ENCODE data around the gene RNF224.

The RNF224 gene

GRCh38 chr9:137226338-137227053 is 806 bp upstream of the RNF224 start:
- Histone ChIP-seq H3K9ac (ENCODE audit: insufficient read length) (no peak overlapping the region), H3K36me3 (ENCODE audit: insufficient read depth, low read length) (no peaks in the 10 kb centered on the region), H3K4me3 (no peak overlapping the region), H3K9me3 (ENCODE audit: low read depth, low read length) (no peaks in the 10 kb centered on the region), H3K27ac (no peak overlapping the region)
- no peak for DNase-seq (ENCODE audit: low read depth, low spot score)
- TF ChIP-seq FOXP2 (optimal IDR thresholded peaks at IDR 0.05; ENCODE audit: control extremely low read depth, extremely low read length, insufficient read depth) (no peak), EZH2 (IDR thresholded peaks at IDR 0.05) (no peak), POLR2AphosphoS5 (IDR thresholded peaks at IDR 0.05; ENCODE audit: borderline replicate concordance, low read depth, low read length) (no peak)

- H3K36me3 ChIP-seq (ENCODE audit: insufficient read depth, low read length), result no peaks in the 10 kb centered on the region
- no peak overlapping the region for H3K27ac ChIP-seq
- H3K9ac ChIP-seq (ENCODE audit: insufficient read length), result no peak overlapping the region
- TF ChIP-seq POLR2AphosphoS5 (IDR thresholded peaks at IDR 0.05; ENCODE audit: borderline replicate concordance, low read depth, low read length) (no peak), FOXP2 (optimal IDR thresholded peaks at IDR 0.05; ENCODE audit: control extremely low read depth, extremely low read length, insufficient read depth) (no peak), EZH2 (IDR thresholded peaks at IDR 0.05) (no peak)
- H3K4me3 ChIP-seq, result no peak overlapping the region
- DNase-seq (ENCODE audit: low read depth, low spot score), result no peak
- H3K9me3 ChIP-seq (ENCODE audit: low read depth, low read length), result no peaks in the 10 kb centered on the region
Observed at GRCh38 chr9:137227853-137228505, 677 bp downstream of the RNF224 start.

- no peak overlapping the region for H3K9ac ChIP-seq (ENCODE audit: insufficient read length)
- TF ChIP-seq POLR2AphosphoS5 (IDR thresholded peaks at IDR 0.05; ENCODE audit: borderline replicate concordance, low read depth, low read length) (no peak), FOXP2 (optimal IDR thresholded peaks at IDR 0.05; ENCODE audit: control extremely low read depth, extremely low read length, insufficient read depth) (no peak)
- no peaks in the 10 kb centered on the region for H3K36me3 ChIP-seq (ENCODE audit: insufficient read depth, low read length)
- H3K9me3 ChIP-seq (ENCODE audit: low read depth, low read length), result no peaks in the 10 kb centered on the region
- no peak overlapping the region for H3K4me3 ChIP-seq
- DNase-seq (ENCODE audit: low read depth, low spot score), result no peak
- H3K27ac ChIP-seq, result no peak overlapping the region
Observed at GRCh38 chr9:137228506-137228967, 1.2 kb downstream of the RNF224 start.

GRCh38 chr9:137228968-137229896 is 1.9 kb downstream of the RNF224 start:
- TF ChIP-seq FOXP2 (optimal IDR thresholded peaks at IDR 0.05; ENCODE audit: control extremely low read depth, extremely low read length, insufficient read depth) (no peak), POLR2AphosphoS5 (IDR thresholded peaks at IDR 0.05; ENCODE audit: borderline replicate concordance, low read depth, low read length) (no peak), EZH2 (IDR thresholded peaks at IDR 0.05) (no peak)
- H3K9me3 ChIP-seq (ENCODE audit: low read depth, low read length), result no peaks in the 10 kb centered on the region
- no peak overlapping the region for H3K9ac ChIP-seq (ENCODE audit: insufficient read length)
- DNase-seq (ENCODE audit: low read depth, low spot score), result no peak
- H3K27ac ChIP-seq, result no peak overlapping the region
- H3K4me3 ChIP-seq, result no peak overlapping the region
- no peaks in the 10 kb centered on the region for H3K36me3 ChIP-seq (ENCODE audit: insufficient read depth, low read length)

GRCh38 chr9:137229903-137230704 is 2.8 kb downstream of the RNF224 start:
- no peak for TF ChIP-seq FOXP2 (optimal IDR thresholded peaks at IDR 0.05; ENCODE audit: control extremely low read depth, extremely low read length, insufficient read depth)
- TF ChIP-seq EZH2 (IDR thresholded peaks at IDR 0.05), result no peak
- TF ChIP-seq POLR2AphosphoS5 (IDR thresholded peaks at IDR 0.05; ENCODE audit: borderline replicate concordance, low read depth, low read length), result no peak
- Histone ChIP-seq H3K36me3 (ENCODE audit: insufficient read depth, low read length) (no peaks in the 10 kb centered on the region), H3K9ac (ENCODE audit: insufficient read length) (no peak overlapping the region), H3K27ac (no peak overlapping the region), H3K9me3 (ENCODE audit: low read depth, low read length) (no peaks in the 10 kb centered on the region), H3K4me3 (no peak overlapping the region)
- DNase-seq (ENCODE audit: low read depth, low spot score), result no peak

- TF ChIP-seq POLR2AphosphoS5 (IDR thresholded peaks at IDR 0.05; ENCODE audit: borderline replicate concordance, low read depth, low read length), result no peak
- no peak for TF ChIP-seq FOXP2 (optimal IDR thresholded peaks at IDR 0.05; ENCODE audit: control extremely low read depth, extremely low read length, insufficient read depth)
- TF ChIP-seq EZH2 (IDR thresholded peaks at IDR 0.05), result no peak
- no peak within 1 kb of the TSS for H3K9ac ChIP-seq (ENCODE audit: insufficient read length)
- no peak for DNase-seq (ENCODE audit: low read depth, low spot score)
- H3K4me3 ChIP-seq, result no peak within 1 kb of the TSS
- H3K9me3 ChIP-seq (ENCODE audit: low read depth, low read length), result no peaks in the 10 kb centered on the region
- H3K36me3 ChIP-seq (ENCODE audit: insufficient read depth, low read length), result no peaks in the 10 kb centered on the region
- H3K27ac ChIP-seq, result no peak within 1 kb of the TSS
Observed at GRCh38 chr9:137230705-137231371, 3.5 kb downstream of the RNF224 start, which contains the start of gene SLC34A3. Gene SLC34A3 (plus strand): TSS chr9:137230901. CDS start chr9:137231703, 802 bp downstream.

- Histone ChIP-seq H3K4me3 (no peak overlapping the region), H3K36me3 (ENCODE audit: insufficient read depth, low read length) (no peaks in the 10 kb centered on the region), H3K27ac (no peak overlapping the region), H3K9ac (ENCODE audit: insufficient read length) (no peak overlapping the region), H3K9me3 (ENCODE audit: low read depth, low read length) (no peaks in the 10 kb centered on the region)
- no peak for TF ChIP-seq POLR2AphosphoS5 (IDR thresholded peaks at IDR 0.05; ENCODE audit: borderline replicate concordance, low read depth, low read length)
- TF ChIP-seq EZH2 (IDR thresholded peaks at IDR 0.05), result no peak
- no peak for TF ChIP-seq FOXP2 (optimal IDR thresholded peaks at IDR 0.05; ENCODE audit: control extremely low read depth, extremely low read length, insufficient read depth)
- DNase-seq (ENCODE audit: low read depth, low spot score), result no peak
Observed at GRCh38 chr9:137231372-137232039, 4.2 kb downstream of the RNF224 start.

Measured in SK-N-MC (cell line).